Smooth muscle cell (in vitro differentiated cells): ENCODE measurements around the gene GAS6. TPM values are rescaled to one million over a fixed set of nuclear protein-coding genes. Genes with fewer than 3 reads are reported as not detected.

Experiments used
- DNase-seq: peaks from one replicate; lab custom pipeline; 2025; ENCODE audit not compliant: unreplicated experiment; lab: John Stamatoyannopoulos, UW
- H2AFZ ChIP-seq: fragments of 200-600 bp; sonication (generic); 2 replicates; pipeline ENCODE4 v1.6.0; 2016; ENCODE audit warnings: antibody characterized with exemption, low read depth, mild to moderate bottlenecking
- H3F3A ChIP-seq: fragments of 200-600 bp; sonication (generic); 2 replicates; pipeline ENCODE4 v1.6.0; 2017; ENCODE audit warnings: antibody characterized with exemption, low read depth
- H3K27ac ChIP-seq: fragments of 200-600 bp; sonication (generic); 2 replicates; pipeline ENCODE4 v1.5.1; 2016; ENCODE audit warnings: low read depth, mild to moderate bottlenecking
- H3K27me3 ChIP-seq: fragments of 200-600 bp; sonication (generic); 2 replicates; pipeline ENCODE4 v1.6.1; 2016; ENCODE audit warnings: low read depth, mild to moderate bottlenecking
- H3K36me3 ChIP-seq: fragments of 200-600 bp; sonication (generic); 2 replicates; pipeline ENCODE4 v1.5.1; 2016; ENCODE audit warnings: low read depth
- H3K4me1 ChIP-seq: fragments of 200-600 bp; sonication (generic); 2 replicates; pipeline ENCODE4 v1.5.1; 2016; ENCODE audit warnings: low read depth
- H3K4me2 ChIP-seq: fragments of 200-600 bp; sonication (generic); 2 replicates; pipeline ENCODE4 v1.6.0; 2016; ENCODE audit warnings: mild to moderate bottlenecking
- H3K4me3 ChIP-seq: fragments of 200-600 bp; sonication (generic); 2 replicates; pipeline ENCODE4 v1.5.1; 2016; ENCODE audit warnings: mild to moderate bottlenecking
- H3K79me2 ChIP-seq: fragments of 200-600 bp; sonication (generic); 2 replicates; pipeline ENCODE4 v1.6.0; 2016; ENCODE audit warnings: low read depth, mild to moderate bottlenecking
- H3K9ac ChIP-seq: fragments of 200-600 bp; sonication (generic); 2 replicates; pipeline ENCODE4 v1.6.0; 2016; ENCODE audit warnings: low read depth
- H3K9me3 ChIP-seq: fragments of 200-600 bp; sonication (generic); replicated peaks from 2 replicates; pipeline ENCODE4 v1.5.1; 2016; ENCODE audit warnings: low read depth
- H4K20me1 ChIP-seq: fragments of 200-600 bp; sonication (generic); 2 replicates; pipeline ENCODE4 v1.6.0; 2016; ENCODE audit warnings: low read depth
- WGBS: methylation state at CpG from one replicate; pipeline ENCODE4 v1.1.7; 2016; ENCODE audit warnings: low lambda C conversion rate; 5-methylcytosine and 5-hydroxymethylcytosine counted together
- polyA plus RNA-seq: library from polyadenylated mRNA; unstranded; fragments of >200 nt; fragmentation: Nextera tagmentation; extraction: Ambion mirVana; gene quantifications from 2 replicates; pipeline ENCODE4 v1.2.1, GENCODE V29; 2016
- total RNA-seq: library from RNA; depleted of rRNA; stranded (reverse); fragments of >200 nt; gene quantifications from 2 replicates; pipeline ENCODE4 v1.2.3, GENCODE V29; 2014
- TF ChIP-seq, protein P1 (sequence below): fragments of 200-600 bp; sonication (generic); IDR thresholded peaks from 2 replicates; pipeline ENCODE4 v1.5.1; 2017; ENCODE audit warnings: borderline replicate concordance, mild to moderate bottlenecking, antibody characterized with exemption; ENCODE audit not compliant: insufficient read depth, poor library complexity, severe bottlenecking

Gene GAS6
- total and polyA plus RNA-seq, 2 experiments from 2014 or later = 21.7 to 45.2 TPM

DNA sequence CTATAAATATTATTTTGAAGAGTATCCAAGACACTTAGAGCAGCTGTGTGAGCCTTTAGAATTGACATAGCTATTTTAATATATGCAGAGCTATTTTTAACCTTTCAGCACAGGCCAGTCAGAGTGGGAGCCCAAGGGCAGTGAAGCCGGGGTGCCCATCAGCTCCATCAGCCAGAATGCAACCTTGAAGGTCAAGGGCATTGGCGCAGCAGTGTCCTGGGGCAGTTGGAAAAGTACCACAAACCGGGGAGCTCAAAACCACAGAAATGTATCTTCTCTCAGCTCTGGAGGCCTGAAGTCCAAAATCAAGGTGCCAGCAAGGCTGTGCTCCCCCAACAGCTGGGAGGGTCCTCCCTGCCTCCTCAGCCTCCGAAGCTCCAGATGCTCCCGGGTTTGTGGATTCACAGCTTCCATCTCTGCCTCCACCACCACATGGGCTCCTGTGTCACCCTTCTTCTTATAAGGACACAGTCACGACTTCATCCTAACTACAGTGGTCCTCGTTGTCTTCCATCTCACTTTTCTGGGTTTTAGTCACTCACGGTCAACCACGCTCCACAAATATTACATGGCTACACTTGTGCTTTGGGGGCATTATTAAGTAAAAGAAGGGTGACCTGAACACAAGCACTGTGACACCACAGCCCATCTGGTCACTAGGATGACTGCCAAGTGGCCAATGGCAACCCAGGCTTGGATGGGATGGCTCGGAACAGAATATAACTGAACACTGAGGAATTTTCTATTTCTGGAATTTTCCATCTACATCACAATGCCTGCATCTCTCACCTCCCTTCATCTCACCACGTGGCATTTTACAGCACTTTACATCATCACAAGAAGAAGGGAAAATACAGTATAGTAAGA lies 15.9 kb upstream of the GAS6 start:
- no peaks in the 10 kb centered on the region for H3K27me3 ChIP-seq
- no peak for DNase-seq
- 91% methylated on average over 11 of the region's 11 CpGs for WGBS
- no peaks in the 10 kb centered on the region for H3K9me3 ChIP-seq
- no peak overlapping the region for H3K27ac ChIP-seq
- no peak overlapping the region for H2AFZ ChIP-seq
- no peaks in the 10 kb centered on the region for H3K36me3 ChIP-seq
- no peak overlapping the region for H3K4me3 ChIP-seq
- no peaks in the 10 kb centered on the region for H3F3A ChIP-seq
- no peaks in the 10 kb centered on the region for H4K20me1 ChIP-seq
- TF ChIP-seq, protein P1, sequence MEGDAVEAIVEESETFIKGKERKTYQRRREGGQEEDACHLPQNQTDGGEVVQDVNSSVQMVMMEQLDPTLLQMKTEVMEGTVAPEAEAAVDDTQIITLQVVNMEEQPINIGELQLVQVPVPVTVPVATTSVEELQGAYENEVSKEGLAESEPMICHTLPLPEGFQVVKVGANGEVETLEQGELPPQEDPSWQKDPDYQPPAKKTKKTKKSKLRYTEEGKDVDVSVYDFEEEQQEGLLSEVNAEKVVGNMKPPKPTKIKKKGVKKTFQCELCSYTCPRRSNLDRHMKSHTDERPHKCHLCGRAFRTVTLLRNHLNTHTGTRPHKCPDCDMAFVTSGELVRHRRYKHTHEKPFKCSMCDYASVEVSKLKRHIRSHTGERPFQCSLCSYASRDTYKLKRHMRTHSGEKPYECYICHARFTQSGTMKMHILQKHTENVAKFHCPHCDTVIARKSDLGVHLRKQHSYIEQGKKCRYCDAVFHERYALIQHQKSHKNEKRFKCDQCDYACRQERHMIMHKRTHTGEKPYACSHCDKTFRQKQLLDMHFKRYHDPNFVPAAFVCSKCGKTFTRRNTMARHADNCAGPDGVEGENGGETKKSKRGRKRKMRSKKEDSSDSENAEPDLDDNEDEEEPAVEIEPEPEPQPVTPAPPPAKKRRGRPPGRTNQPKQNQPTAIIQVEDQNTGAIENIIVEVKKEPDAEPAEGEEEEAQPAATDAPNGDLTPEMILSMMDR = no peak
- H3K9ac ChIP-seq = no peak overlapping the region
- H3K4me2 ChIP-seq = no peak overlapping the region
- H3K4me1 ChIP-seq = no peaks in the 10 kb centered on the region
- no peaks in the 10 kb centered on the region for H3K79me2 ChIP-seq

DNA sequence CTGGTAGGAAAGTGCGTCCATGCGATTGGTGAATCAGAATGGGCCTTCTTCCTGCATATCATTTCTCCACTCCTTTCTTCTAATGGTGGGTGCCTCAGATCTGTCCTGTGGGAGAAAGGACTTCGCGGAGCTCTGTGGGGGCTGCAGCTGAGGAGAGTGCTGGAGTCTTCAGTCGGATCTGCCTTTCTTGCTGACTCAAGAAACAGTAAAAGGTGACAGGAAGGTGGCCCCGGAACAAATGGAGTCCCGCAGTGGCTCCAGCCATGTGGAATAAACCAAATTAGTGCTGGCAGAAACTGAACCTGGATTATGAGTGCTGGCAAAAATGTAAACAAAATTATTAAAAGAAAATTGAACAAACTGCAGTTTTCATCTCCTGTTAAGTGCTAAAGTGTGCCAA lies 15.1 kb upstream of the GAS6 start:
- H3K9ac ChIP-seq = no peak overlapping the region
- no peaks in the 10 kb centered on the region for H3K27me3 ChIP-seq
- H4K20me1 ChIP-seq = no peaks in the 10 kb centered on the region

DNA sequence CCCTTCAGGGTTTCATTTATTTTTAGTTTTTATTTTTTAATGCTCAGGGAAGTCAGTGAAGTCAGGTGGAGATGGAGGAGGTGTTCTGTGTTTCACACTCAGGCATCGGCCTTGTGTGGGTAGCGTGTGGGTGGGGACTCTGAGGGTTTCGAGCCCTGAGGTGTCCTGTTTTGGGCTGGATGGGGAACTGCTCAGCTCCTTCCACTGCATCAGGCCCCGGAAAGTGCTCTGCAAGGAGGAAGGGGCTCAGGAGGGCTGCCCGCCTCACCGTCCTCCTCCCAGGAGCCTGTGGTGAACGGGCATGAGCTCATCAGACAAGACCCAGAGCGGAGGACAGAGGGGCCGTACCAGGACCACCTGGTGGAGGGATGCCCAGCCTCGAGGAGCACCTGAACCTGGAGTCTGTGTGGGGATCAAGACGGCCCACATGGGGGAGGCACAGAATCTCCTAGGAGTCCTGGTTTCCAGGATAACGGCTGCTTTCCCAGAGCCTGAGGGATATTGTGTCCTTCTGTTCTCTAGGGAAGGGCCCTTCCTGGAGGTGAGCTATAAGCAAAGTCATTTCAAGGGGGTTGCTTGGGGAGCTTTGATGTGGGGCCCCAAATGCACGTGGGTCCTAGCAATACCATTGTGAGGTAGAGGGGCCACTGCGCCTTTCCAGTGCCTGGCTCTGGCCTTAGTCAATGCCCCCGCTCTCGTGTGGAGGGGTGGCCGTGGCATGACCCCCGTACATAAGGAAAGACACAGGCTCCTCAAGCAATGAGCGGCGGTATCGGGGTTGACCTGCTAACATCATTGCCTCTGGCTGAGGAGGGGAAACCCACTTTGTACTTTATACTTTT lies 13.5 kb upstream of the GAS6 start:
- no peak for DNase-seq
- TF ChIP-seq, protein P1 = no peak
- Histone ChIP-seq H4K20me1 (no peaks in the 10 kb centered on the region), H3K9ac (no peak overlapping the region), H3K4me2 (no peak overlapping the region), H2AFZ (no peak overlapping the region), H3K4me1 (no peaks in the 10 kb centered on the region), H3K9me3 (no peaks in the 10 kb centered on the region), H3K4me3 (no peak overlapping the region), H3K27ac (no peak overlapping the region), H3K36me3 (no peaks in the 10 kb centered on the region), H3K79me2 (no peaks in the 10 kb centered on the region), H3F3A (no peaks in the 10 kb centered on the region), H3K27me3 (no peaks in the 10 kb centered on the region)
- WGBS = 91% methylated on average over 21 of the region's 21 CpGs

More for the DNA sequence above, 15.1 kb upstream of the GAS6 start:
- H3K4me3 ChIP-seq = no peak overlapping the region
- H3K9me3 ChIP-seq = no peaks in the 10 kb centered on the region
- H3K79me2 ChIP-seq = no peaks in the 10 kb centered on the region
- no peak overlapping the region for H2AFZ ChIP-seq
- H3K27ac ChIP-seq = no peak overlapping the region
- DNase-seq = no peak
- 97% methylated on average over 7 of the region's 7 CpGs for WGBS
- no peaks in the 10 kb centered on the region for H3K36me3 ChIP-seq
- TF ChIP-seq, protein P1 = no peak
- no peaks in the 10 kb centered on the region for H3K4me1 ChIP-seq
- no peak overlapping the region for H3K4me2 ChIP-seq
- no peaks in the 10 kb centered on the region for H3F3A ChIP-seq
